ENCODE results near the gene PSMC2. TPM values are rescaled to one million over a fixed set of nuclear protein-coding genes. Genes with fewer than 3 reads are reported as not detected.

PSMC2 gene
- total RNA-seq, 2 donors from 2014 or later: 108 to 109 TPM

DNA sequence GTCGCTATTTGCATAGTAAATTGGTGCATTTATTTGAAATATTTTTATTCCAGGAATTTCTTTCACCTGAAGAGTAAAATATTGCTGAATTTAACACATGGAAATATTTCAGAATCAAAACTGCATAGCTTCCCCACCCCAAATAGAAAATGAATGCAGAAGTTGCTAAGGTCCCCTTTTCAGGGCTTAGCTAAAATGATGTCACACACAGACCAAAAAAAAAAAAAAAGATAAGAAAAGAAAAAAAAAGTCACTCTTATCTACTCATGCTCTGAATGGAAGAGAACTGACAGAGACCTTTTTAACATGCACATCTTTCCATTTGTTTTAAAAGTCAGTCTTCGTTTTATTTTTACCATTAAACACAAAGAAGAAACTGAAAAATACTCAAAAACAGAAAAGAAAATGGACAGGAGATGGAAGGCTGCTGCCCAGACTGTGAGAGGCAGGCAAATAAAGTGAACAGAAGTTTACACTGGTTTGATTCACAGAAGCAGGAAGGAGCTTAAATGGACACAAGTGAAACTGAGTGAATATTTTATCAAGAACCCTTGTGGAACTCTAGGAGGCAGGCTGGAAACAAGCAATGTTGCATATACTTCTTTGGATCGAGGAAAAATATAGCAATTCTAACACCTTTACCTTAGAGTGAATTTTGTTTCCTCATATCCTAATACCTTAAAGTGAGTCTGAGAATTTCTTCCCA, 32.0 kb downstream of the PSMC2 start:
- no peak overlapping the region for H3K27ac Mint-ChIP-seq
- TF ChIP-seq, protein P1, sequence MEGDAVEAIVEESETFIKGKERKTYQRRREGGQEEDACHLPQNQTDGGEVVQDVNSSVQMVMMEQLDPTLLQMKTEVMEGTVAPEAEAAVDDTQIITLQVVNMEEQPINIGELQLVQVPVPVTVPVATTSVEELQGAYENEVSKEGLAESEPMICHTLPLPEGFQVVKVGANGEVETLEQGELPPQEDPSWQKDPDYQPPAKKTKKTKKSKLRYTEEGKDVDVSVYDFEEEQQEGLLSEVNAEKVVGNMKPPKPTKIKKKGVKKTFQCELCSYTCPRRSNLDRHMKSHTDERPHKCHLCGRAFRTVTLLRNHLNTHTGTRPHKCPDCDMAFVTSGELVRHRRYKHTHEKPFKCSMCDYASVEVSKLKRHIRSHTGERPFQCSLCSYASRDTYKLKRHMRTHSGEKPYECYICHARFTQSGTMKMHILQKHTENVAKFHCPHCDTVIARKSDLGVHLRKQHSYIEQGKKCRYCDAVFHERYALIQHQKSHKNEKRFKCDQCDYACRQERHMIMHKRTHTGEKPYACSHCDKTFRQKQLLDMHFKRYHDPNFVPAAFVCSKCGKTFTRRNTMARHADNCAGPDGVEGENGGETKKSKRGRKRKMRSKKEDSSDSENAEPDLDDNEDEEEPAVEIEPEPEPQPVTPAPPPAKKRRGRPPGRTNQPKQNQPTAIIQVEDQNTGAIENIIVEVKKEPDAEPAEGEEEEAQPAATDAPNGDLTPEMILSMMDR (conservative IDR thresholded peaks at IDR 0.05): no peak
- H3K36me3 ChIP-seq (ENCODE audit: control insufficient read depth, insufficient read depth, low read length): no peaks in the 10 kb centered on the region

DNA sequence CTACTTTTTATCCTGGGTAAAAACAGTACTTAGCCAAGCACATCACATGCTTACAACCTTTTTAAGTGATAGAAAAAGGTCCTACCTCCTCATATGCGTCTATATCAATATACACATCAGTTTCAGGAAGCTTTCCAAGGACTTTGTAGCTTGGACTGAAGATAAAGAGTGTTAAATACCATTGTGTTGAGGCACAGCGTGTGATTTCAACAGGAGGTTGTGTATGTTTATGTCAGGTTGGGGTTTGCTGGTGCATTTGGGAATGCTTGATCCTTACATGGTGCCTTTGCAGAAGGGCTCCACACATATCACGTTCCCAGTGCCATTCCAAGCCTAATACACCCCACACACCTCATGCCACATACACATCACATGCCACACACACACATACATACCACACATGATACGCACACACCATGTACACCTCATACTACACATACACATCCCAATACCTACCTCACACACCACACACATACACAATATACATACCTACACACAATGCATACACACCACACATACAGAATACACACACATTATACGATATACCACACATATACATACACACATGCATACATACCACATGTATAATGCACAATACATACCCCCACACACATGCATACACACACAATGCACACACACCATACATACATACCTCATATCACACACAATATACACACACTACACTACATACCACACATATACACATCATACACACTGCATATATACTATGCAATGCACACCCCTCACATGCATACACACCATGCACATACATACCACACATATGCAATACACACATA, 33.1 kb downstream of the PSMC2 start:
- no peaks in the 10 kb centered on the region for H3K9me3 ChIP-seq (ENCODE audit: control insufficient read depth, low read length)
- no peak for DNase-seq
- no peaks in the 10 kb centered on the region for H3K36me3 ChIP-seq (ENCODE audit: control insufficient read depth, insufficient read depth, low read length)
- no peaks in the 10 kb centered on the region for H3K27me3 ChIP-seq (ENCODE audit: control insufficient read depth, insufficient read depth, low read length, poor library complexity, severe bottlenecking)
- H3K27ac ChIP-seq (ENCODE audit: low read depth, low read length): no peak overlapping the region
- Mint-ChIP-seq H3K27ac (no peak overlapping the region), H3K4me1 (peaks cover 6% of the 10 kb centered on the region), H3K4me3 (no peak overlapping the region), H3K9me3 (no peaks in the 10 kb centered on the region), H3K36me3 (ENCODE audit: low read depth) (no peaks in the 10 kb centered on the region), H3K27me3 (ENCODE audit: insufficient read depth) (no peaks in the 10 kb centered on the region)
- no peak overlapping the region for H3K9ac ChIP-seq (ENCODE audit: extremely low read depth, low read length, poor library complexity, severe bottlenecking)
- H3K4me3 ChIP-seq (ENCODE audit: low read length): no peak overlapping the region
- WGBS, 2 experiments (ENCODE audit: insufficient coverage in 1 of 2, insufficient read length in 1 of 2): 85 to 100% methylated on average over 2 to 5 of the region's 5 CpGs
- TF ChIP-seq, protein P1 (conservative IDR thresholded peaks at IDR 0.05): no peak
- no peaks in the 10 kb centered on the region for H3K4me1 ChIP-seq (ENCODE audit: control insufficient read depth, insufficient read depth, low read length)

More for the DNA sequence above, 32.0 kb downstream of the PSMC2 start:
- H3K36me3 Mint-ChIP-seq (ENCODE audit: low read depth): no peaks in the 10 kb centered on the region
- no peak for DNase-seq
- H3K4me3 Mint-ChIP-seq: no peak overlapping the region
- no peaks in the 10 kb centered on the region for H3K27me3 ChIP-seq (ENCODE audit: control insufficient read depth, insufficient read depth, low read length, poor library complexity, severe bottlenecking)
- no peak overlapping the region for H3K27ac ChIP-seq (ENCODE audit: low read depth, low read length)
- no peaks in the 10 kb centered on the region for H3K9me3 ChIP-seq (ENCODE audit: control insufficient read depth, low read length)
- no peak overlapping the region for H3K4me3 ChIP-seq (ENCODE audit: low read length)
- H3K9me3 Mint-ChIP-seq: no peaks in the 10 kb centered on the region
- no peaks in the 10 kb centered on the region for H3K27me3 Mint-ChIP-seq (ENCODE audit: insufficient read depth)
- H3K4me1 Mint-ChIP-seq: peaks cover 6% of the 10 kb centered on the region
- no peaks in the 10 kb centered on the region for H3K4me1 ChIP-seq (ENCODE audit: control insufficient read depth, insufficient read depth, low read length)
- H3K9ac ChIP-seq (ENCODE audit: extremely low read depth, low read length, poor library complexity, severe bottlenecking): no peak overlapping the region
- WGBS, 2 experiments (ENCODE audit: insufficient coverage in 1 of 2, insufficient read length in 1 of 2): 57 to 76% methylated on average over 1 to 2 of the region's 3 CpGs

DNA sequence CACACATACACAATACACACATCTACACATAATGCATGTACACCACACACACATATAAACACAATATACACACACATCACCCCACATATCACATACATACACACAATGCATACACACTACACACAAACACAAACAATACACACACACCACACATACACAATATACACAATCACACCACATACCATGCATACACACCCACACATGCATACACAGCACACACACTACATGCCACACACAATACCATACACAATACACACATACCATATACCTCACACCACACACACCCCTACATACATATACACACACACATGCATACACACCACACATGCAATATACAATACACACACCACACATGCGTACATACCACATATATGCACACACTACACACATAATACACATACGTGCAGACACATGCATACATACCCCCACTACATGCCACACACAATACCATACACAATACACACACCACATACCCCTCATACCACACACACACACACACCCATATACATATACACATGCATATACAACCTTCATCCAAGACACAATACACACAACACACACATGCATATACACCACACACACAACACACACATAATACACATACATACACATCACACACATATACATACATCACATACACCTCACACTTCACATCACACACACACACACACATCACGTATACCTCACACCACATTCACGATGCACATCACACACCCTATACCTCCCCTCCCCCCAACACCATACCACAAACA, 34.0 kb downstream of the PSMC2 start:
- Histone ChIP-seq H3K27me3 (ENCODE audit: control insufficient read depth, insufficient read depth, low read length, poor library complexity, severe bottlenecking) (no peaks in the 10 kb centered on the region), H3K27ac (ENCODE audit: low read depth, low read length) (no peak overlapping the region), H3K9me3 (ENCODE audit: control insufficient read depth, low read length) (no peaks in the 10 kb centered on the region), H3K4me3 (ENCODE audit: low read length) (no peak overlapping the region), H3K9ac (ENCODE audit: extremely low read depth, low read length, poor library complexity, severe bottlenecking) (no peak overlapping the region), H3K4me1 (ENCODE audit: control insufficient read depth, insufficient read depth, low read length) (no peaks in the 10 kb centered on the region), H3K36me3 (ENCODE audit: control insufficient read depth, insufficient read depth, low read length) (no peaks in the 10 kb centered on the region)
- Mint-ChIP-seq H3K36me3 (ENCODE audit: low read depth) (no peaks in the 10 kb centered on the region), H3K4me1 (peaks cover 6% of the 10 kb centered on the region), H3K27me3 (ENCODE audit: insufficient read depth) (no peaks in the 10 kb centered on the region), H3K4me3 (no peak overlapping the region), H3K27ac (no peak overlapping the region), H3K9me3 (no peaks in the 10 kb centered on the region)
- WGBS, 2 experiments (ENCODE audit: insufficient coverage in 1 of 2, insufficient read length in 1 of 2): 90 to 92% methylated on average over 2 to 4 of the region's 4 CpGs
- TF ChIP-seq, protein P1 (conservative IDR thresholded peaks at IDR 0.05): no peak
- DNase-seq: no peak
